Mesangial cell (primary cell): ENCODE results near the gene CCL22. TPM values are rescaled to one million over a fixed set of nuclear protein-coding genes. Genes with fewer than 3 reads are reported as not detected.

Experiments used
- total RNA-seq: library from RNA; depleted of rRNA; stranded (reverse); fragments of >200 nt; gene quantifications from 2 replicates; pipeline ENCODE4 v1.2.3, GENCODE V29; 2015

CCL22 gene
- total RNA-seq = not detected in 2 replicates

DNA sequence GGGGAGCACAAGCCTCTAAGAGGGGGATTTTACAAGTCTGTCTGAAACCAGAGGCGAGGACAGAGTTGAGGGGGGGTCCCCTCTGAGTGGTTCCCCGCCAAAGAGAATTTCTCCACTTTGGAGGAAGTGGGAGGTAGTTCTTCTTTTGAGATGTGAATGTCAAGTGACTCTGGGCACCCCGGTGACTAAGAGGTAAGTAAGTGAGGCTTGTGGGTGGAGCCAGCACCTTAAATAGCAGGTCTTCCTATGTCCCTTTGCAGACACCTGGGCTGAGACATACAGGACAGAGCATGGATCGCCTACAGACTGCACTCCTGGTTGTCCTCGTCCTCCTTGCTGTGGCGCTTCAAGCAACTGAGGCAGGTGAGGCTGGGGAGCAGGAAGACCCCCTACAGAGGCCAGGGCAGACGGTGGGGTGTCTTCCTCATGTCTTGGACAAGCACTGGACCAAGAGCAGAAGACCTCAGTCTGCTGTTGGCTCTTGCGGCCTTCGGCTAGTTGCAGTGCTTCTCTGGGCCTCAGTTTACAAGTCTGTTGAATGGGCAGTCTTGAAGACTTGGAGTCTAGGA is at the start of gene CCL22:
TSS of gene CCL22 (plus strand) at position 257 of the 569 bp plus-strand sequence. CDS start at position 291, 34 bp downstream.

DNA sequence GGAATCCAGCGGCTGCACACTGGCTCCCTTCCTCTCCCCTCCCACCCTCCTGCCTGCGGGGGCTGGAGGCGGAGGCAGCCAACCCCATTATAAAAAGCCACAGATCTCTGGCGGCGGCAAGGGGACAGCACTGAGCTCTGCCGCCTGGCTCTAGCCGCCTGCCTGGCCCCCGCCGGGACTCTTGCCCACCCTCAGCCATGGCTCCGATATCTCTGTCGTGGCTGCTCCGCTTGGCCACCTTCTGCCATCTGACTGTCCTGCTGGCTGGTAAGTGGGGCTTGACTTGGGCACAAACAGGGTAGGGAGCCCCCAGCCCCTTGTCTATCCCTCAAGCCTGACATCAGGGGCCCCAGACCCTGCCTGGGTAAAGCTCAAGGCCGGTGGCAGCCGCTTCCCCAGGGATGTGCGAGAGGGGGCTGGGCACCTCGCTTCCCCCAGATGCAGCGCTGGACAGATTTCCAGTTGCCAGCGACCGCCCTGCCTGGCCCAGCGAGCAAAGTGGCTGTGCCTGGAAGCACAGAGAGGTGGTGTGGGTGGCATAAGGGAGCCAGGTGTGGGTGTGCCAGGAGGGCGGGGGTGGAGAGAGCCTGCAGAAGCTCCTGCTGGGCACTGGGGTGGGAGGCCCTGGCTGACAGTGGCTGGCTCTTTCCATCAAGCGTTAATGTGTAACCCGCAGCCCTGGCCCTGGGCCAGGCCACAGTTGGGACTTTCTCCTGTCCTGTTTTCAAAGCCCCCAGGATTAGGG is 14.0 kb downstream of the CCL22 start, which contains the start of gene CX3CL1:
TSS of gene CX3CL1 (plus strand) at position 119 of the 745 bp plus-strand sequence. CDS start at position 198, 79 bp downstream.

DNA sequence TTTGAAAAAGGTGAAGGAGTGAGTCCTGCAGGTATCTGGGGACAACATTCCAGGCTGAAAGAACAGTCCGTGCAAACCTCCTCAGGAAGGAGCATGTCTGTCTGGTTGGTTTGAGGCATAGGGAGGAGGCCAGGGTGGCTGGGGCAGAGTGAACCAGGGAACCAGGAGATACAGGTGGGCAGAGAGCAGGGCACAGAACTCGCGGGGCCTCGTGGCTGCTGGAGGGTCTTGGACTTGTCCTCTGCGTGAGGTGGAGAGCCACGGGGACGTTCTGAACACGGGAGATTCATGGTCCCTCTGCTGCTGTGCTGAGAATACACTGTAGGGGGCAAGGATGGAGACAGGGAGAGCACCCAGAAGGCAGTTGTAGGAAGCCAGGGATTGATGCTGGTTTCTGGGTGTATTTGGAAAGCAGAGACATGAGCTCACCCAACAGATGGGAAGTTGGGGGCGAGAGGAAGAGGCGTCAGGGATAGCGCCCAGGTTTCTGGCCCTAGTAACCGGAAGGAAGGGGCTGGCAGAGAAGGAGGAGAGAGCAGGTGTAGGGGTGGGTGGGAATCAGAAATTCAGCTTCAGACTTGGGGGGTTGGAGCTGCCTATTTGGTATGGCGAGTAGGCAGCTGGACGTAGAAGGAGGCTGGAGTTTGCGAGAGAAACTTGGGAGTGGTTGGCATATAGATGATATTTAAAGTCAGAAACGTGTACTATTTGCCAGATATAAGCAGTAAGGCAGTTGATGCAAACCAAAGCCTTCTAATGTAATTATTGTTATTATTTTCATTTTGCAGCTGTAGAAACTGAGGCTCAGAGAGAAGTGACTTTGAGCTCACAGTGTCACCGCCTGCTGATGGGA is 45.6 kb downstream of the CCL22 start, which contains the start of gene CCL17:
TSS of gene CCL17 (plus strand) at position 803 of the 853 bp plus-strand sequence. CDS start 9,166 bp downstream, outside the sequence.

Other genes with a start within 250 kb of the CCL22 start
- 47.5 and 51.3 TPM in 2 replicates for gene PSME3IP1, start 172.7 kb upstream of the CCL22 start, total RNA-seq
- gene RSPRY1, start 172.5 kb upstream of the CCL22 start, total RNA-seq = 25.2 and 35.4 TPM in 2 replicates
- gene ARL2BP, start 113.5 kb upstream of the CCL22 start, total RNA-seq = 59.6 and 68.3 TPM in 2 replicates
- 2.0 and 9.6 TPM in 2 replicates for gene PLLP, start 74.1 kb upstream of the CCL22 start, total RNA-seq
- gene CX3CL1, start 13.7 kb downstream of the CCL22 start, total RNA-seq = 2.4 and 12.9 TPM in 2 replicates
- gene CCL17, start 46.0 kb downstream of the CCL22 start, total RNA-seq = not detected in 2 replicates
- gene CIAPIN1, start 88.6 kb downstream of the CCL22 start, total RNA-seq = 54.6 and 55.4 TPM in 2 replicates
- 40.4 and 51.7 TPM in 2 replicates for gene COQ9, start 88.7 kb downstream of the CCL22 start, total RNA-seq
- 104 and 118 TPM in 2 replicates for gene POLR2C, start 103.9 kb downstream of the CCL22 start, total RNA-seq
- gene DOK4, start 127.7 kb downstream of the CCL22 start, total RNA-seq = 32.9 and 48.2 TPM in 2 replicates
- 10.6 and 24.1 TPM in 2 replicates for gene CCDC102A, start 177.8 kb downstream of the CCL22 start, total RNA-seq
- 0.16 and 0.38 TPM in 2 replicates for gene ADGRG5, start 183.9 kb downstream of the CCL22 start, total RNA-seq